WERI-Rb-1 (cell line): ENCODE measurements around the gene FOXP3.

ENCODE experiments used
- DNase-seq: peaks from one replicate; pipeline ENCODE4 v3.0.0-alpha.2; 2020
- H3K27ac ChIP-seq: fragments of 250-450 bp; sonication (Bioruptor Pico); 2 replicates; pipeline ENCODE4 v1.5.1; 2020; ENCODE audit warnings: mild to moderate bottlenecking, moderate library complexity
- H3K27me3 ChIP-seq: fragments of 250-450 bp; sonication (Bioruptor Pico); 2 replicates; pipeline ENCODE4 v1.5.1; 2021; ENCODE audit warnings: mild to moderate bottlenecking, low read depth, moderate library complexity; ENCODE audit not compliant: insufficient read depth, severe bottlenecking
- H3K36me3 ChIP-seq: fragments of 250-450 bp; sonication (Bioruptor Pico); 2 replicates; pipeline ENCODE4 v1.5.1; 2020; ENCODE audit warnings: mild to moderate bottlenecking, moderate library complexity
- H3K4me3 ChIP-seq: 2 replicates; pipeline ENCODE4 v1.5.1; 2011; ENCODE audit warnings: low read depth, mild to moderate bottlenecking, control low read depth, low read length
- H3K9me3 ChIP-seq: fragments of 250-450 bp; sonication (Bioruptor Pico); 2 replicates; pipeline ENCODE4 v1.5.1; 2021; ENCODE audit warnings: mild to moderate bottlenecking, moderate library complexity; ENCODE audit not compliant: severe bottlenecking
- CTCF ChIP-seq: IDR thresholded peaks from 2 replicates; pipeline ENCODE4 v1.5.1; 2011; ENCODE audit warnings: low read depth, mild to moderate bottlenecking, control low read depth, inconsistent platforms, low read length

The FOXP3 gene

GRCh38 chrX:49277535-49277830 lies 13.0 kb upstream of the FOXP3 start:
- DNase-seq: no peak
- no peak overlapping the region for H3K4me3 ChIP-seq
- no peaks in the 10 kb centered on the region for H3K9me3 ChIP-seq
- no peaks in the 10 kb centered on the region for H3K36me3 ChIP-seq
- H3K27me3 ChIP-seq: peaks cover 4% of the 10 kb centered on the region
- TF ChIP-seq CTCF: no peak
- no peak overlapping the region for H3K27ac ChIP-seq

GRCh38 chrX:49276671-49277534 lies 12.4 kb upstream of the FOXP3 start:
- TF ChIP-seq CTCF: no peak
- Histone ChIP-seq H3K4me3 (no peak overlapping the region), H3K36me3 (no peaks in the 10 kb centered on the region), H3K27me3 (peaks cover 4% of the 10 kb centered on the region), H3K9me3 (no peaks in the 10 kb centered on the region), H3K27ac (no peak overlapping the region)
- DNase-seq: no peak

- H3K36me3 ChIP-seq: no peaks in the 10 kb centered on the region
- H3K4me3 ChIP-seq: no peak overlapping the region
- no peaks in the 10 kb centered on the region for H3K9me3 ChIP-seq
- TF ChIP-seq CTCF: no peak
- no peak overlapping the region for H3K27ac ChIP-seq
- no peak for DNase-seq
- H3K27me3 ChIP-seq: peaks cover 4% of the 10 kb centered on the region
Observed at GRCh38 chrX:49276207-49276606, 11.7 kb upstream of the FOXP3 start.

GRCh38 chrX:49273181-49273727 lies 8.7 kb upstream of the FOXP3 start:
- no peak for DNase-seq
- Histone ChIP-seq H3K9me3 (no peaks in the 10 kb centered on the region), H3K36me3 (peaks cover 3% of the 10 kb centered on the region; the same call in 1 of the 2 replicates), H3K4me3 (no peak overlapping the region), H3K27me3 (peaks cover 7% of the 10 kb centered on the region), H3K27ac (no peak overlapping the region)
- no peak for TF ChIP-seq CTCF

GRCh38 chrX:49272421-49272820 lies 7.9 kb upstream of the FOXP3 start:
- H3K36me3 ChIP-seq: peaks cover 3% of the 10 kb centered on the region; the same call in 1 of the 2 replicates
- H3K27ac ChIP-seq: no peak overlapping the region
- H3K9me3 ChIP-seq: no peaks in the 10 kb centered on the region
- H3K27me3 ChIP-seq: peaks cover 9% of the 10 kb centered on the region
- DNase-seq: no peak
- H3K4me3 ChIP-seq: no peak overlapping the region
- TF ChIP-seq CTCF: no peak
